Neuron (in vitro differentiated cells): ENCODE data around the gene EBNA1BP2.
"Not testable (repeated sequence)": the region's sequence is repeated elsewhere in the genome, so short reads cannot be mapped to it uniquely, and the experiment has no call there.

Experiments
- H2AFZ ChIP-seq: one replicate; pipeline ENCODE4 v1.6.1; 2013; ENCODE audit warnings: low read depth, mild to moderate bottlenecking, inconsistent platforms, low read length, moderate library complexity
- H3K27me3 ChIP-seq: one replicate; pipeline ENCODE4 v1.6.1; 2013; ENCODE audit warnings: low read length; ENCODE audit not compliant: insufficient read depth
- H3K36me3 ChIP-seq: one replicate; pipeline ENCODE4 v1.6.1; 2013; ENCODE audit warnings: low read length; ENCODE audit not compliant: insufficient read depth
- H3K4me1 ChIP-seq: one replicate; pipeline ENCODE4 v1.6.1; 2013; ENCODE audit warnings: low read length; ENCODE audit not compliant: insufficient read depth
- H3K4me3 ChIP-seq: 2 replicates; pipeline ENCODE4 v1.5.1; 2013; ENCODE audit warnings: mild to moderate bottlenecking, low read length, moderate library complexity
- H3K9me3 ChIP-seq: one replicate; pipeline ENCODE4 v1.6.1; 2013; ENCODE audit warnings: low read length

EBNA1BP2 gene

DNA sequence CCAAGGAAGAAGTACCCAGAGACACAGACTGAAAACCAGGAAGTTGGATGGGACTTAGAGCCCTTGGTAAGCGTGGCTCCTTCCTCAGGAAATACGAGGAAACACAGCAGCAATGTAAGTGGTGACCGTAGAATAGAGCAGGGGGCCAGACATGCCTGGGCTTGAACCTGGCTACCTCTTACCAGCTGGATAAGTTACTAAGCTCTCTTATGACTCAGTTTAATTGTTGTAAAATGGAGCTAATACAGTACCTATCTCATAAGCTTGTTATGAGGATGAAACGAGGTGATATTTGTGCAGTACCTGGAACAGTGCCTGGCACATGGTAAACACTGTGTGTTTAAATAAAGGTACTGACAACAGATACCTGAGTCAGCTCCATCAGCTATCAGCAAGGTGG lies 19.2 kb downstream of the EBNA1BP2 start:
- Histone ChIP-seq H3K4me1 (peaks cover 3% of the 10 kb centered on the region), H3K9me3 (no peaks in the 10 kb centered on the region), H3K4me3 (no peak overlapping the region), H2AFZ (no peak overlapping the region), H3K36me3 (no peaks in the 10 kb centered on the region), H3K27me3 (no peaks in the 10 kb centered on the region)

DNA sequence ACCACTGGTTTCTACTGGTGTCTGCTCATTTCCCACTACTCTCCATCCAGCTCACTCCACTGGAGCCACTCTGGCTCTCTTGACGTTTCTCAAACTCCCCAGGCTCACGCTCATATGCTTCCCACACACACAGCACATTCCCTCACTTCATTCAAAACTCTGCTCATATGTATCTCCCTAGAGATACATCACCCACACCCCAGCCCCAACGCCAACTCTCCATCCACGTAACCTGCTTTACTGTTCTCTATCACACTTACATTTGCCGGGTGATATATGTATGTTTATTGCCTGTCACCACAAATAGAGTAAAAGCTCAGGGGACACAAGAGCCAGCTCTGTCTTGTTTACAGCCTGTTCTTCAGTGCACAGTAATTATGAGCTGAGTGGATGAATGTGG lies 22.2 kb downstream of the EBNA1BP2 start:
- Histone ChIP-seq H3K4me3 (no peak overlapping the region), H2AFZ (no peak overlapping the region), H3K4me1 (peaks cover 6% of the 10 kb centered on the region), H3K36me3 (no peaks in the 10 kb centered on the region), H3K27me3 (no peaks in the 10 kb centered on the region), H3K9me3 (no peaks in the 10 kb centered on the region)

DNA sequence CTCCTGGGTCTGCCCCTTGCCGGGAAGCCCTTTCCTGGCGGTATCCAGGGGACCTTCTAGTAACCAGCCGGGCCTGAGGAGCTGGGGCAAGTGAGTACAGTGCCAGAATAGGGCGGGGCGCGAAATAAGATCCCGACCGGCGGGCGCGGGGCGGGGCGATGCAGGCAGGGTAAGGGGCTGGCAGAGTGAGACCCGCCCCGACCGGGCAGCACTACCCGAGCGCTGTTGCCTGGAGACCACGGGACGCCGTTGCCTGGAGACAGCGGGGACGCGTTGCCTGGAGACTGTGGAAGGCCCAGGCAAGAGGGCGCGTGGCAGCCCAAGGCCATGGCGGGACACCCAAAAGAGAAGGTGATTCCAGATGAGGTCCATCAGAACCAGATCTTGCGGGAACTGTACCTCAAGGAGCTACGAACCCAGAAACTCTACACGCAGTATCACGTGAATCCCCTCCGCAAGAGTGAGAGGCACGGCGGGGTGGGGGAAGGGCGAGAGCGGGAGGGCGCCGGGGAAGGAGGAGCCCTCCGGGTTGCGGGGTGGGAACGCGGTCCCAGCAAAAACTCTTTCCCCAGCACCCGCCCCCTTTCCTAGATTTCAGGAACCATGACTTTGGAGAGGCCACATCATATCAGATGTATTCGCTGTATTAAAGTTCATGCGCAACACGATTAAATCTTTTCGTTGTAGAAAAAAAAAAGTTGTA lies 24.3 kb downstream of the EBNA1BP2 start:
- peak overlapping the region; percentile 42 for H3K4me3 ChIP-seq

DNA sequence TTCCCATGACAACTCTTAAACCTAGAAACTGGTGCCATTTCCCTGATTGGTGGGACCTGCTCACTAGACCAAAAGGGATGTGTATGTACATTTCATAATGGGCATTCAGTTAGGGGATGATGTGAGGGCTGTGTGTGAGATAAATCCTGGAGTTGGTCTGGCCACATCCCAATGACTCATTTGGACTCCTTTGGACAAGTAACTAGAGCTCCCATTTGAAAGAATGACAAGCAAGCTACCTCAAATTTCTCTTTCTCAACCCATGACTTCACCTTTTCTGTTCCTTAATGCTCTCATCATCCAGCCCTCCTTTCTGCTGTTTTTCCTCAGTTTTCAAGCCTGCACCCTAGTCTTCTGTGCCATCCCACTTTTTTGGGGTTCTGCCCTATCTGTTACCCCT lies 27.9 kb downstream of the EBNA1BP2 start:
- Histone ChIP-seq H3K4me1 (peaks cover 6% of the 10 kb centered on the region), H3K27me3 (no peaks in the 10 kb centered on the region), H2AFZ (no peak overlapping the region), H3K4me3 (no peak overlapping the region), H3K36me3 (no peaks in the 10 kb centered on the region), H3K9me3 (no peaks in the 10 kb centered on the region)

More for the DNA sequence above, 24.3 kb downstream of the EBNA1BP2 start:
- Histone ChIP-seq H3K4me1 (peaks cover 6% of the 10 kb centered on the region), H3K36me3 (no peaks in the 10 kb centered on the region), H3K27me3 (no peaks in the 10 kb centered on the region), H2AFZ (peak overlapping the region; percentile 39), H3K9me3 (no peaks in the 10 kb centered on the region)

DNA sequence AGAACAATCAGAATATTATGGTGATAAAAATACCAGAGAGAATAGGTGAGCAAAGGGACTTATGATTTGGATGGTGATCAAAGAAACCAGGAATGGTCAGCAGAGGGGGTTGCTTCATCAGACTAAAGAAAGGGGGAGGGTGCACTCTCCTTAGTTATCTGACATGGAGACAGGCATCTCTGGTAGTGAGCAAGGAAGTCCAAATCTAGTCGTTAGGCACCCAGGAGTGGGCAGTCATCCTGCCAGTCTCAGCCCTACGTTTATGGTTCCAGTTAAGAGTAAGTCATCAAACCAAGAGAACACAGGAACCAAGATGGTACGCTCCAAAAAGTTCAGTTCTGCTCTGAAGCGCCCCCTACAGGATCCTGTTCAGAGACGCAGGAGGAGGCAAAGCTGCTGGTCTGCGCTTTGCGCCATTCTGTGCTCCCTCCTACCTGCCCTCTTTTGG lies 28.6 kb downstream of the EBNA1BP2 start:
- no peak overlapping the region for H3K4me3 ChIP-seq

DNA sequence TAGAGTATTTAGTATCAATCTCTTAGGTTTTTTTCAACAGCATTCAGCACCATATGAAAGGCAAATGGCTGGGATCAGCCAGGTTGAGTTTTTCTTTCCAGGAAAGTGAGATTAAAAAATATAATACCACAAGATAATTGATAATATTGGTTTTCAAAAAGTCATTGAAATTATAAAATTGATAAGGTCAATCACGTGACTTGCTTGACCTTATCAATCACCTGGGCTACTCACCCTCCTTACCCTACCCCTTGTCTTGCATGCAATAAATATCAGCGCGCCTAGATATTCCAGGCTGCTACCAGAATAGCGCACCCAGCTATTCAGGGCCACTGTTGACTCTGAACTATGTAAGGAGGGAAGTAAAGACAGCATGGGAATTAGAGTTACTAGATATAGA lies 31.5 kb downstream of the EBNA1BP2 start:
- Histone ChIP-seq H3K4me1 (no peaks in the 10 kb centered on the region), H3K4me3 (no peak overlapping the region), H3K36me3 (no peaks in the 10 kb centered on the region)

More for the DNA sequence above, 28.6 kb downstream of the EBNA1BP2 start:
- H3K4me1 ChIP-seq = peaks cover 5% of the 10 kb centered on the region
- H3K36me3 ChIP-seq = no peaks in the 10 kb centered on the region
- H3K9me3 ChIP-seq = no peaks in the 10 kb centered on the region
- no peak overlapping the region for H2AFZ ChIP-seq
- H3K27me3 ChIP-seq = no peaks in the 10 kb centered on the region

DNA sequence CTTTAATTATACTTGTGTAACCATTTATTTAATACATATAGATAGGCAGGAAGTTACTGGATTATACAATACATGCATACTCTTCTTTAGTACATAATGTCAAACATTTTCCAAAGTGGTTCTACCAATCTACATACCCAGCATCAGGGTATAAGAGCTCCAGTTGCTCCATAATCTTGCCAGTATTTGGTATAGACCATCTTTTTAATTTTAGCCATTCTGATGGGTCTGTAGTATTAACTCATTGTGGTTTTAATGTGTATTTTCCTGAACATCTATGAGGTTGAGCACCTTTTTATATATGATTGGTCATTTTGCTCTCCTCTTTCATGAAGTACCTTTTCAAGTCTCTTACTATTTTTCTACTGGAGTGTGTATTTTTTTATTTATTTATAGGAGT lies 32.1 kb downstream of the EBNA1BP2 start:
- Histone ChIP-seq H3K27me3 (no peaks in the 10 kb centered on the region), H3K4me1 (no peaks in the 10 kb centered on the region), H2AFZ (no peak overlapping the region), H3K36me3 (no peaks in the 10 kb centered on the region), H3K9me3 (peaks cover 1% of the 10 kb centered on the region), H3K4me3 (no peak overlapping the region)

More for the DNA sequence above, 31.5 kb downstream of the EBNA1BP2 start:
- H3K27me3 ChIP-seq = no peaks in the 10 kb centered on the region
- no peak overlapping the region for H2AFZ ChIP-seq
- no peaks in the 10 kb centered on the region for H3K9me3 ChIP-seq

DNA sequence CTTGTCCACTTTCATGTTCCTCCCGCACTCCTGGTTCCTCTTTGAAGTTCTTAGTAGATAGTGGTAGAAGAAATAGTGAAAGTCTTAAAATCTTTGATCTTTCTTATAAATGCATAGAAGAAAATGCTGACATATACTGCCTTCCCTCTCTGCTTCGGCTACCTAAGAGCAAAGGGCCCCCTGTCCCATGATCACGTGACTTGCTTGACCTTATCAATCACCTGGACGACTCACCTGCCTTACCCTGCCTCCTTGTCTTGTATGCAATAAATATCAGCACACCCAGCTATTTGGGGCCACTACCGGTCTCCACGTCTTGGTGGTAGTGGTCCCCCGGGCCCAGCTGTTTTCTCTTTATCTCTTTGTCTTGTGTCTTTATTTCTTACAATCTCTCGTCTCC lies 32.8 kb downstream of the EBNA1BP2 start:
- not testable (repeated sequence) for H3K4me1 ChIP-seq, H3K27me3 ChIP-seq, H3K9me3 ChIP-seq, H3K36me3 ChIP-seq, H3K4me3 ChIP-seq, H2AFZ ChIP-seq

DNA sequence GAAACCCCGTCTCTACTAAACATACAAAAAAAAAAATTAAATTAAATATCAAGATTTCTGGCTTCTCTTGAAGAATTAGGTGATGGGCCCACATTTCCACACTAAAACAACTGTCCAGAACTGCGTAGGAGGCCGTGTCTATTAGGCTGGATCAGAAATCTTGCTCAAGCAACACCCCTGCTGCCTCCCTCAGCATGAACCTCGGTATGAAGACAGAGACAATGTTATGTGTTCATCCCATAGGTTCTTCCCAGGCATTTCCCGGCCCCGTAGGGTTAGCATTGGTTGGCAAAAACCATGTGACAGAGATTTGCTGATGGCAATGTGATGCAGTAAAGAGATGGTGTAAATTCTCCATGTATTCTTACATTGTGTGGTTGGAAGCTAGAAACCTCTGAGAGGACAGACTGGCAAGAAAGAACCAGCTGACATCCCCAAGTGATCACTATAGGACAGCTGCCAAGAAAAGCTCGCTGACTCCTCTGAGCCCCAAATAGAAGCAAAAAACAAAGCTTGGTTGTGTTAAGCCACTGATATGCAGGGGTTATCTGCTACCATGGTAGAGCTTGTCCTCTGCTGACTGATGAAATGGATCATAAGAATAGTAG lies 34.5 kb downstream of the EBNA1BP2 start:
- Histone ChIP-seq H3K9me3 (peaks cover 3% of the 10 kb centered on the region), H3K36me3 (no peaks in the 10 kb centered on the region), H3K4me3 (no peak overlapping the region), H3K4me1 (no peaks in the 10 kb centered on the region), H3K27me3 (no peaks in the 10 kb centered on the region), H2AFZ (no peak overlapping the region)

DNA sequence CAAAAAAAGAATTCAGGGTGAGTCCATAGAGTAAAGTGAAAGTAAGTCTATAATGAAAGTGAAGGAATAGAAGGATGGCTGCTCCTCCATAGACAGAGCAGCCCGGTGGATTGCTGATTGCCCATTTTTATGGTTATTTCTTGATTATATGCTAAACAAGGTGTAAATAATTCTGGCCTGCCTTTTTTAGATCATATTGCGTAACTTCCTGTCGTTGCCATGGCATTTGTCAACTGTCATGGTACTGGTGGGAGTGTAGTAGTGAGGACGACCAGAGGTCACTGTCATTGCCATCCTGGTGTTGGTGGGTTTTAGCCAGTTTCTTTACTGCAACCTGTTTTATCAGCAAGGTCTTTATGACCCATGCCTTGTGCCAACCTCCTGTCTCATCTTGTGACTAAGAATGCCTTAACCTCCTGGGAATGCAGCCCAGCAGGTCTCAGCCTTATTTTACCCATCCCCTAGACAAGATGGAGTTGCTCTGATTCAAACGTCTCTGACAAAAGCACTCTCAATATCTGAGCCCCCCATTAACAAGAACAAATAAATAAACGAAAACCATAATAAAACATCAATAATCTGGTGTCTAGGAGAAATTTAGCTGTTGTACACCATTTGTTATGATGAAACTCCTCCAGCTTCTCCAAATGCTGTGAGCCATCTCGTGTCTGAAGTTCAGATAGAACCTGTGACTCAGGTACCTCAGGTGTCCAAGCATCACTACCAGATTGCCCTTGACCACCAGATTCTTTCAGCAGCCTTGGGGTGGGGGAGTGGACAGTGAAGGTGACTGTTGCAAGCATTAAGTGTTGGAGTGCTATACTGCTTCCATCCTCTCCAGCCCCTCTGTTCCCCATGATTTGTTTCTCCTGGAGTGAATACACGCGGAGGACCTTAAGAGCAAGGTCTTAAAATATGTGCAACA lies 36.0 kb downstream of the EBNA1BP2 start:
- Histone ChIP-seq H3K27me3 (no peaks in the 10 kb centered on the region), H3K4me3 (no peak overlapping the region), H3K9me3 (peaks cover 4% of the 10 kb centered on the region), H3K4me1 (no peaks in the 10 kb centered on the region), H3K36me3 (no peaks in the 10 kb centered on the region), H2AFZ (no peak overlapping the region)

DNA sequence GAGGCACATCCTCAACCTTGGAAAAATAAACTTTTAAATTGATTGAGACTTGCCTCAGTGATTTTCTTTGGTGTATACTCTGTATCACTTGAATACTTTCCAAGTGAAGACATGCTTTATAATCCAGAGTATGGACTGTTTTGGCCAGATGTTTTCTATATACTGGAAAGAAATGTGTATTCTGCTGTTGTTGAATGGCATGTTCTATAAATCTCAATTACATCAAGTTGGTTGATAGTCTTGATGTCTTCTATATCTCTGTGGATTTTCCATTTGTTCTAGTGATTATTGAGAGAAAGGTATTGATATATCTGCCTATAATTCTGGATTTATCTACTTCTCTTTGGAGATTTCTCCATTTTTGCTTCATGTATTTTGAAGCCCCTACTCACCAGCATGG lies 37.5 kb downstream of the EBNA1BP2 start:
- Histone ChIP-seq H3K4me3 (no peak overlapping the region), H3K4me1 (no peaks in the 10 kb centered on the region), H3K27me3 (no peaks in the 10 kb centered on the region), H3K36me3 (no peaks in the 10 kb centered on the region), H2AFZ (no peak overlapping the region), H3K9me3 (peaks cover 8% of the 10 kb centered on the region)

DNA sequence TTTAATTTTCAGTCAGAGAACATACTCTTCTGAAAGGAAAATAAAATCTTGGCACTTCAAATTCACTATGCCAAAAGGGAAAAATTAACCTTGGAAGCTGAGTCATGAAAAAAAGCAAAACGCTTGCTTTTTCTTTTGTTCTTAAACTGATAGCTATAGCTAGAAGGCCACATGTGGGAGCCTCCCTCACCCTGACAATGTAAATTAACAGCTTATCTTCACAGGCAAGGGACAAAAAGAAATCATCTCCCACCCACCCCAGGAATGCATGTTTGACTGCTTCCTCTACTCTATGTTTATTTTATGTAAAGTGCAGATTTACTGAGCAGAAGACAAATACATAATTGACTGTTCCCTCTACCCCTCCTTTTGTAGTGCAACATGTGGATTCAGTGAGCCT lies 38.0 kb downstream of the EBNA1BP2 start:
- peaks cover 8% of the 10 kb centered on the region for H3K9me3 ChIP-seq
- H2AFZ ChIP-seq = no peak overlapping the region
- no peak overlapping the region for H3K4me3 ChIP-seq
- no peaks in the 10 kb centered on the region for H3K36me3 ChIP-seq
- H3K4me1 ChIP-seq = no peaks in the 10 kb centered on the region
- no peaks in the 10 kb centered on the region for H3K27me3 ChIP-seq

DNA sequence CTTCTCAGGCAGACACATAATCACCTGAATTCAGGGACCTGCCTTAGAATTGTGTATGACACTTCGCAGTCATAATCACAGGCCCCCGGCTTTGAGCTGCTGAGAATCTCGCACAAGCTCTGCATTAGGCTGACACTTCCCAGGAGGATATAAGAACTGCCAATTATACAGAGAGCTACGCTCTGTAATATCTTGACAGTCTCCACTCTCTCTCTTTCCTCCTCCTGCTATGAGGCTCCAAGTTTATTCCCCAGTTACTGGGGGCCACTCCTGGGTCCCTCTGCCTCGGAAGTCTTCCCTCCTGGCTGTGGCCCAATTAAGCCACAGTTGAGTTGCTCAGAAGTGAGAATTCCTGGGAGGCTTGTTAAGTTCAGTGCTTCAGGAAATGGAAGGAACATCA lies 42.7 kb downstream of the EBNA1BP2 start:
- Histone ChIP-seq H3K4me3 (no peak overlapping the region), H3K9me3 (peaks cover 10% of the 10 kb centered on the region), H3K4me1 (no peaks in the 10 kb centered on the region), H3K27me3 (no peaks in the 10 kb centered on the region), H3K36me3 (no peaks in the 10 kb centered on the region), H2AFZ (no peak overlapping the region)
